GM12878 (cell line): ENCODE data around the gene FGFR2. TPM values are rescaled to one million over a fixed set of nuclear protein-coding genes. Genes with fewer than 3 reads are reported as not detected.

Experiments used
- ATAC-seq: fragments of 200-7000 bp; cut with Tn5 transposase; 3 replicates; pipeline ENCODE4 v1.9.1; 2020; ENCODE audit warnings: mild to moderate bottlenecking, moderate library complexity
- BruUV-seq: library from RNA; stranded (reverse); fragments of 400-500 nt; replicated peaks from 2 replicates; lab custom pipeline; 2021; lab: Mats Ljungman, UMichigan
- CTCF ChIA-PET: fragments of 300-600 bp; sonication (Branson Sonifier 250); formaldehyde crosslinking; extraction: SDS; loops from one replicate; lab custom pipeline; 2021; ENCODE audit warnings: inconsistent platforms; lab: Yijun Ruan, JAX
- POLR2A ChIA-PET: fragments of 350-600 bp; formaldehyde crosslinking; extraction: SDS; loops from one replicate; lab custom pipeline; 2021; ENCODE audit warnings: inconsistent platforms; lab: Charles Lee
- RAD21 ChIA-PET: fragments of 300-600 bp; sonication (Branson Sonifier 250); formaldehyde crosslinking; loops from one replicate; lab custom pipeline; 2023; ENCODE audit warnings: antibody characterized with exemption; ENCODE audit not compliant: unreplicated experiment; lab: Charles Lee
- SMC1A ChIA-PET: fragments of 300-600 bp; sonication (Branson Sonifier 250); formaldehyde crosslinking; loops from one replicate; lab custom pipeline; 2023; ENCODE audit not compliant: unreplicated experiment, uncharacterized antibody; lab: Charles Lee
- DNase-seq: peaks from one replicate; pipeline ENCODE4 v3.0.0-alpha.2; 2011; ENCODE audit warnings: low read depth, low spot score
- FAIRE-seq: peaks from 3 replicates; lab custom pipeline; 2011; peaks lifted over from hg19 to GRCh38; lab: Jason Lieb, UNC
- H2AFZ ChIP-seq: 2 replicates; pipeline ENCODE4 v1.6.0; 2011; ENCODE audit warnings: low read depth, low read length, control low read depth; ENCODE audit not compliant: control insufficient read depth
- H3K27ac ChIP-seq: 2 replicates; pipeline ENCODE4 v1.5.1; 2011; ENCODE audit warnings: control low read depth; ENCODE audit not compliant: control insufficient read depth, insufficient read depth
- H3K27me3 ChIP-seq, 2 experiments: replicated peaks in 1 of 2; 2 replicates each; pipeline versions ENCODE4 v1.6.0 to v1.6.1; 2011; ENCODE audit warnings: low read length in 1 of 2; ENCODE audit not compliant: control insufficient read depth in 2 of 2, insufficient read depth in 2 of 2
- H3K36me3 ChIP-seq, 2 experiments: 2 replicates each; pipeline ENCODE4 v1.5.1; 2011; ENCODE audit warnings: low read length in 1 of 2; ENCODE audit not compliant: control insufficient read depth in 2 of 2, insufficient read depth in 2 of 2
- H3K4me1 ChIP-seq: 2 replicates; pipeline ENCODE4 v1.6.1; 2011; ENCODE audit warnings: mild to moderate bottlenecking, low read length, moderate library complexity, mixed read lengths; ENCODE audit not compliant: control insufficient read depth, insufficient read depth
- H3K4me2 ChIP-seq: 2 replicates; pipeline ENCODE4 v1.6.0; 2011; ENCODE audit warnings: control low read depth; ENCODE audit not compliant: control insufficient read depth, insufficient read depth
- H3K4me3 ChIP-seq: fragments of 200-600 bp; sonication (generic); 2 replicates; pipeline ENCODE4 v1.5.1; 2016
- H3K79me2 ChIP-seq: 2 replicates; pipeline ENCODE4 v1.6.0; 2011; ENCODE audit warnings: low read length; ENCODE audit not compliant: control insufficient read depth, insufficient read depth
- H3K9ac ChIP-seq: 2 replicates; pipeline ENCODE4 v1.8.0; 2011; ENCODE audit warnings: low read length, control low read depth, mixed read lengths; ENCODE audit not compliant: control insufficient read depth, insufficient read depth
- H3K9me3 ChIP-seq: replicated peaks from 3 replicates; pipeline ENCODE4 v1.5.1; 2011; ENCODE audit warnings: mild to moderate bottlenecking, low read length; ENCODE audit not compliant: control insufficient read depth, insufficient read depth
- H4K20me1 ChIP-seq: 2 replicates; pipeline ENCODE4 v1.6.0; 2011; ENCODE audit not compliant: control insufficient read depth, insufficient read depth
- ATF3 ChIP-seq: IDR thresholded peaks from 2 replicates; pipeline ENCODE4 v1.6.1; 2011; ENCODE audit warnings: low read depth, mild to moderate bottlenecking, low read length, moderate library complexity, borderline replicate concordance; ENCODE audit errors: extremely low read depth
- HCFC1 ChIP-seq: fragments of 150-350 bp; IDR thresholded peaks from 2 replicates; pipeline ENCODE4 v1.6.1; 2014; ENCODE audit warnings: low read length
- HSF1 ChIP-seq: fragments of 150-350 bp; IDR thresholded peaks from 2 replicates; pipeline ENCODE4 v1.6.1; 2014; ENCODE audit warnings: mild to moderate bottlenecking, low read depth, low read length
- JUNB ChIP-seq: IDR thresholded peaks from 2 replicates; pipeline ENCODE4 v1.6.1; 2016; ENCODE audit warnings: antibody characterized with exemption, mild to moderate bottlenecking
- NR2F1 ChIP-seq: fragments of 450-650 bp; conservative IDR thresholded peaks from 2 replicates; pipeline ENCODE4 v1.6.1; 2017; ENCODE audit warnings: mild to moderate bottlenecking
- WGBS: methylation state at CpG from one replicate; pipeline ENCODE4 v1.1.6; 2016; ENCODE audit warnings: low lambda C conversion rate; ENCODE audit not compliant: insufficient replicate concordance, insufficient coverage; ENCODE audit errors: missing lambda C conversion rate; 5-methylcytosine and 5-hydroxymethylcytosine counted together
- in situ Hi-C: fragments of 300-500 bp; cut with MboI; formaldehyde crosslinking; loops from 9 replicates; pipeline ENCODE4 v1.14.3; 2018; ENCODE audit warnings: mixed read lengths
- intact Hi-C: fragments of 100-400 bp; cut with micrococcal nuclease; formaldehyde crosslinking; loops from one replicate; pipeline ENCODE4 v1.14.2; 2022; ENCODE audit not compliant: unreplicated experiment
- polyA plus RNA-seq, 11 experiments: library from polyadenylated mRNA; depleted of rRNA in 4 of 11; unstranded in 6 of 11; stranded (reverse) in 5 of 11; fragments of >200 nt; fragmentation: Nextera tagmentation in 4 of 11; fragmentation: Illumina TruSeq in 1 of 11; extraction: Ambion mirVana in 4 of 11; extraction: Trizol in 1 of 11; gene quantifications; 1 replicate in 1 of 11; 2 replicates in 10 of 11; pipeline versions ENCODE4 v1.2.1 to v1.2.3, GENCODE V29; 2011 to 2016; ENCODE audit warnings: inconsistent platforms in 2 of 11, missing spikeins in 2 of 11, low read depth in 1 of 11
- total RNA-seq, 4 experiments: library from RNA; depleted of rRNA in 3 of 4; stranded (reverse); fragments of >200 nt in 3 of 4; fragmentation: Illumina TruSeq in 1 of 4; extraction: Trizol in 1 of 4; gene quantifications; 2 replicates each; pipeline versions ENCODE4 v1.2.1 to v1.2.3, GENCODE V29; 2013 to 2021
- TF ChIP-seq, protein P1 (sequence below): fragments of 450-650 bp; formaldehyde crosslinking; IDR thresholded peaks from 2 replicates; pipeline ENCODE4 v1.4.0; 2020; ENCODE audit warnings: mild to moderate bottlenecking, moderate library complexity
- TF ChIP-seq, protein P2 (sequence below): fragments of 450-650 bp; conservative IDR thresholded peaks from 2 replicates; pipeline ENCODE4 v1.6.1; 2017; ENCODE audit warnings: mild to moderate bottlenecking, moderate library complexity

Gene FGFR2
- total and polyA plus RNA-seq, 10 of the 15 experiments (the other 5 are each of a cell fraction or from before 2014, with no cell fraction given): 0.04 to 0.15 TPM; not detected in 8

DNA sequence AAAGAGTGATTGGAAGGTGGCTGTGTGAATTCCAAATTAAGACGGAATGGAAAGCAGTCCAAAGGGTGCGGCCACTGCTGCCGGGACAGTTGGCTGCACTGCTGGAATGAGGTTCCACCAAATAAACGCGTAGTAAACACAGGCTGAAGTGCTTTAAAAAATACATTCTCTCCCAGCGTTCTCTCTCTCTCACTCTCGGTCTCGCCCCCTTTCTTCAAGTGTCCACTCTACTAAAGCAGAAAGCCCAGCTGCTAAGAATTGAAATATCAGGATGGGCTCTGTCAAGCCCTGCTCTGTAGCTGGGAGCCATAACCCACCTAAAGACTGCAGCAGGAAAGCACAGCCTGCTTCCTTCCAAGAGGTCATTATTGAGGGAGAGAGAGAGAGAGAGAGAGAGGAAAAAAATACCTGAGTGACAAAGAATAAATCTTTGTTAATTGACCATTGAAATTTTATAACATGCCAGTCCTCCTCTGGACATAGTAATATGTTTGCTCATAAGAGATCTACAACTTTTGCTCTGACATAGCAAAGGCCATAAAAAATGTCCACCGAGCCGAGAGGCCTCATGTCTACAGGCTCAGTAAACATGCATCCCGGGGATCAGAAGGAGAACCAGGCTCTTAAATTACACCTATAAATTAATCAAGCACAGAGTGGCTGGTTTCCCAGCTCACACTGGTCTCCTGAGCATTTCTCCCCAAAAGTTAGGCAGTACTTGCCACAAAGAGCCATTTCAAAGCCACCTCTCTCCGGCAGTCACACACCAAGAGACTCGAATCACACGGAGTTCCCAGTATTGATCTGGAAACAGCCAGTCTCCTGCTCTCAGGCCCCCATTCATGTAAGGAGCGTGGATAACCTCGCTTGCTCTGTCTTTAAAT, 72.8 kb downstream of the FGFR2 start:
- Histone ChIP-seq H3K4me1 (no peaks in the 10 kb centered on the region), H3K79me2 (no peaks in the 10 kb centered on the region), H3K36me3 (no peaks in the 10 kb centered on the region), H4K20me1 (no peaks in the 10 kb centered on the region), H3K4me2 (no peak overlapping the region), H3K4me3 (no peak overlapping the region), H3K27me3 (0 out of 4 replicates have a peak, but pooled peaks cover 0 to 5% of the 10 kb centered on the region in 2 experiments), H3K9me3 (no peaks in the 10 kb centered on the region), H2AFZ (no peak overlapping the region), H3K27ac (no peak overlapping the region), H3K9ac (no peak overlapping the region)
- in situ Hi-C loops (no loop called here), intact Hi-C loops (no loop called here)
- 27% methylated on average over 16 of the region's 16 CpGs for WGBS
- no peak for TF ChIP-seq HSF1
- no peak for TF ChIP-seq NR2F1
- TF ChIP-seq HCFC1: no peak
- TF ChIP-seq, protein P1, sequence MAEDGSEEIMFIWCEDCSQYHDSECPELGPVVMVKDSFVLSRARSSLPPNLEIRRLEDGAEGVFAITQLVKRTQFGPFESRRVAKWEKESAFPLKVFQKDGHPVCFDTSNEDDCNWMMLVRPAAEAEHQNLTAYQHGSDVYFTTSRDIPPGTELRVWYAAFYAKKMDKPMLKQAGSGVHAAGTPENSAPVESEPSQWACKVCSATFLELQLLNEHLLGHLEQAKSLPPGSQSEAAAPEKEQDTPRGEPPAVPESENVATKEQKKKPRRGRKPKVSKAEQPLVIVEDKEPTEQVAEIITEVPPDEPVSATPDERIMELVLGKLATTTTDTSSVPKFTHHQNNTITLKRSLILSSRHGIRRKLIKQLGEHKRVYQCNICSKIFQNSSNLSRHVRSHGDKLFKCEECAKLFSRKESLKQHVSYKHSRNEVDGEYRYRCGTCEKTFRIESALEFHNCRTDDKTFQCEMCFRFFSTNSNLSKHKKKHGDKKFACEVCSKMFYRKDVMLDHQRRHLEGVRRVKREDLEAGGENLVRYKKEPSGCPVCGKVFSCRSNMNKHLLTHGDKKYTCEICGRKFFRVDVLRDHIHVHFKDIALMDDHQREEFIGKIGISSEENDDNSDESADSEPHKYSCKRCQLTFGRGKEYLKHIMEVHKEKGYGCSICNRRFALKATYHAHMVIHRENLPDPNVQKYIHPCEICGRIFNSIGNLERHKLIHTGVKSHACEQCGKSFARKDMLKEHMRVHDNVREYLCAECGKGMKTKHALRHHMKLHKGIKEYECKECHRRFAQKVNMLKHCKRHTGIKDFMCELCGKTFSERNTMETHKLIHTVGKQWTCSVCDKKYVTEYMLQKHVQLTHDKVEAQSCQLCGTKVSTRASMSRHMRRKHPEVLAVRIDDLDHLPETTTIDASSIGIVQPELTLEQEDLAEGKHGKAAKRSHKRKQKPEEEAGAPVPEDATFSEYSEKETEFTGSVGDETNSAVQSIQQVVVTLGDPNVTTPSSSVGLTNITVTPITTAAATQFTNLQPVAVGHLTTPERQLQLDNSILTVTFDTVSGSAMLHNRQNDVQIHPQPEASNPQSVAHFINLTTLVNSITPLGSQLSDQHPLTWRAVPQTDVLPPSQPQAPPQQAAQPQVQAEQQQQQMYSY (CRISPR knock-in tag): no peak
- TF ChIP-seq ATF3: no peak
- TF ChIP-seq JUNB: no peak
- TF ChIP-seq, protein P2, sequence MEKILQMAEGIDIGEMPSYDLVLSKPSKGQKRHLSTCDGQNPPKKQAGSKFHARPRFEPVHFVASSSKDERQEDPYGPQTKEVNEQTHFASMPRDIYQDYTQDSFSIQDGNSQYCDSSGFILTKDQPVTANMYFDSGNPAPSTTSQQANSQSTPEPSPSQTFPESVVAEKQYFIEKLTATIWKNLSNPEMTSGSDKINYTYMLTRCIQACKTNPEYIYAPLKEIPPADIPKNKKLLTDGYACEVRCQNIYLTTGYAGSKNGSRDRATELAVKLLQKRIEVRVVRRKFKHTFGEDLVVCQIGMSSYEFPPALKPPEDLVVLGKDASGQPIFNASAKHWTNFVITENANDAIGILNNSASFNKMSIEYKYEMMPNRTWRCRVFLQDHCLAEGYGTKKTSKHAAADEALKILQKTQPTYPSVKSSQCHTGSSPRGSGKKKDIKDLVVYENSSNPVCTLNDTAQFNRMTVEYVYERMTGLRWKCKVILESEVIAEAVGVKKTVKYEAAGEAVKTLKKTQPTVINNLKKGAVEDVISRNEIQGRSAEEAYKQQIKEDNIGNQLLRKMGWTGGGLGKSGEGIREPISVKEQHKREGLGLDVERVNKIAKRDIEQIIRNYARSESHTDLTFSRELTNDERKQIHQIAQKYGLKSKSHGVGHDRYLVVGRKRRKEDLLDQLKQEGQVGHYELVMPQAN: no peak
- no peak for FAIRE-seq
- BruUV-seq: no TSS peak
- ChIA-PET RAD21 (no interaction called here), SMC1A (no interaction called here), CTCF (no interaction called here), POLR2A (no interaction called here)
- no peak for ATAC-seq
- no peak for DNase-seq
